Cardiac muscle cell (in vitro differentiated cells and primary cell): ENCODE data around the gene CERS6. TPM values are rescaled to one million over a fixed set of nuclear protein-coding genes. Genes with fewer than 3 reads are reported as not detected.

Experiments
- DNase-seq, 2 donors: peaks; one replicate each; pipeline versions ENCODE4 v3.0.0 to v3.0.0-alpha.2; 2010 to 2017; ENCODE audit warnings: low read depth in 1 of 2, low spot score in 1 of 2
- H3K27ac ChIP-seq: fragments of 200-600 bp; sonication (generic); 2 replicates; pipeline ENCODE4 v1.5.1; 2016
- H3K27me3 ChIP-seq: fragments of 200-600 bp; sonication (generic); 2 replicates; pipeline ENCODE4 v1.6.0; 2016; ENCODE audit warnings: control low read depth
- H3K36me3 ChIP-seq: fragments of 200-600 bp; sonication (generic); 2 replicates; pipeline ENCODE4 v1.5.1; 2016; ENCODE audit warnings: control low read depth
- H3K4me1 ChIP-seq: fragments of 200-600 bp; sonication (generic); 2 replicates; pipeline ENCODE4 v1.8.1; 2017; ENCODE audit warnings: low read depth, mild to moderate bottlenecking, mixed run types
- H3K4me3 ChIP-seq: fragments of 200-600 bp; sonication (generic); 2 replicates; pipeline ENCODE4 v1.5.1; 2016; ENCODE audit warnings: mild to moderate bottlenecking
- H3K9me3 ChIP-seq: fragments of 200-600 bp; sonication (generic); 2 replicates; pipeline ENCODE4 v1.5.1; 2017; ENCODE audit warnings: low read depth, mild to moderate bottlenecking, control low read depth
- polyA plus RNA-seq: library from polyadenylated mRNA; unstranded; fragments of >200 nt; fragmentation: Nextera tagmentation; extraction: Ambion mirVana; gene quantifications from 2 replicates; pipeline ENCODE4 v1.2.1, GENCODE V29; 2016
- total RNA-seq: library from RNA; depleted of rRNA; stranded (reverse); fragments of >200 nt; gene quantifications from 2 replicates; pipeline ENCODE4 v1.2.3, GENCODE V29; 2016
- TF ChIP-seq, protein P1 (sequence below): IDR thresholded peaks from 2 replicates; pipeline ENCODE4 v1.5.1; 2012; ENCODE audit warnings: low read depth, mild to moderate bottlenecking, low read length

The CERS6 gene
- total and polyA plus RNA-seq, 2 experiments from 2014 or later, result 17.1 to 26.6 TPM

DNA sequence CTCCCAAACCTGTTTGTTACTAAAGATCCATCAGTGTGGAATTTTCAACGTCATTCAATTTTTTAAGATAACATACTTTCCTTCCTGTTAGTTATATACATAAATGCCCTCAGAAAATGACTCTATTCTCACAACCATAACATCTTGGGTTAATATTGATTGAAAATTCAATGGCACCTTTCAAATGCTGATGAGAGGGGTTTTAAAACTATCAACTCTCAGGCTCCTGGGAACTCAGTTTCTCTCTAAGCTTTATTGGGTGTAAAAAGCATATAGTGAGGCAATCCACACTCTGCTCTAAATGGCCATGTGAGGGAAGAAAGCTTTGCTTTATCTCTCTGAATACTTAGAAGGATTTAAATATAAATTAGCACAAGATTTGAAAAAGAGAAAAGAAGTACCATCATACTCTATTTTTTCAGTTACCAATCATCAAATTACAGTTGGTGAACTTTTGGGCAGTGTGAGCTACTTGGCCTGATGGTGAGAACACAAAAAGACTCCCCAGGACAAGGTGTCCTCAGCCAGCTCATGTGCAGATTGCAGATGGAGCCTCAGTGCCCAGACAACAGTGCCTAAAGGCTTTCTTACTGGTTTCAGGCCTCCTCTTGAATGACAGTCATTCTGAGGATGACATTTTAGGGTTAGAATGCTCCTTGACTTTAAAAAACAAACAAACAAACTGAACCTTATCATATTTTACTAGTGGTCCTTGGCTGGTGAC lies 24.6 kb upstream of the CERS6 start:
- TF ChIP-seq, protein P1, sequence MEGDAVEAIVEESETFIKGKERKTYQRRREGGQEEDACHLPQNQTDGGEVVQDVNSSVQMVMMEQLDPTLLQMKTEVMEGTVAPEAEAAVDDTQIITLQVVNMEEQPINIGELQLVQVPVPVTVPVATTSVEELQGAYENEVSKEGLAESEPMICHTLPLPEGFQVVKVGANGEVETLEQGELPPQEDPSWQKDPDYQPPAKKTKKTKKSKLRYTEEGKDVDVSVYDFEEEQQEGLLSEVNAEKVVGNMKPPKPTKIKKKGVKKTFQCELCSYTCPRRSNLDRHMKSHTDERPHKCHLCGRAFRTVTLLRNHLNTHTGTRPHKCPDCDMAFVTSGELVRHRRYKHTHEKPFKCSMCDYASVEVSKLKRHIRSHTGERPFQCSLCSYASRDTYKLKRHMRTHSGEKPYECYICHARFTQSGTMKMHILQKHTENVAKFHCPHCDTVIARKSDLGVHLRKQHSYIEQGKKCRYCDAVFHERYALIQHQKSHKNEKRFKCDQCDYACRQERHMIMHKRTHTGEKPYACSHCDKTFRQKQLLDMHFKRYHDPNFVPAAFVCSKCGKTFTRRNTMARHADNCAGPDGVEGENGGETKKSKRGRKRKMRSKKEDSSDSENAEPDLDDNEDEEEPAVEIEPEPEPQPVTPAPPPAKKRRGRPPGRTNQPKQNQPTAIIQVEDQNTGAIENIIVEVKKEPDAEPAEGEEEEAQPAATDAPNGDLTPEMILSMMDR, result no peak
- no peak overlapping the region for H3K4me3 ChIP-seq
- no peaks in the 10 kb centered on the region for H3K27me3 ChIP-seq

DNA sequence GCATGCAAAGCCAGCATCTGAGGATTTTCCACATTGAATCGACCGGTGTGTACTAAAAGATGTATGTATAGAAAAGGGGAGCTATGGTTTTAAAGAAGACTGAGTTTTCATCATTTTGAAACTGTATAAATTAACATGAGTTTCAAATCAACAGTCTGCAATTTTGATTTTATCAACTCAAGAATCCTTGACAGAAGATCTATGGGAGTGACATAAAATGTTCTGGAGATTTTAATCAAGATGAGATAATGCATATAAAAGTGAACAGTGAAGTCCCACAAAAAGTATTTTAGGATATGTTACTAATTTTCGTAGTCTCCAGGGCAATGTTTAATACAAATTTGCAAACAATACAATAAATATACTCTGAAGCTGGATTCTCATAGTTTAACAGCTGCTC lies 24.0 kb upstream of the CERS6 start:
- TF ChIP-seq, protein P1, result no peak
- Histone ChIP-seq H3K9me3 (no peaks in the 10 kb centered on the region), H3K4me1 (peaks cover 6% of the 10 kb centered on the region), H3K27me3 (no peaks in the 10 kb centered on the region), H3K27ac (no peak overlapping the region), H3K36me3 (no peaks in the 10 kb centered on the region), H3K4me3 (no peak overlapping the region)
- DNase-seq, result no peak

More for the DNA sequence above, 24.6 kb upstream of the CERS6 start:
- Histone ChIP-seq H3K9me3 (no peaks in the 10 kb centered on the region), H3K4me1 (peaks cover 6% of the 10 kb centered on the region), H3K36me3 (no peaks in the 10 kb centered on the region), H3K27ac (no peak overlapping the region)
- no peak for DNase-seq

DNA sequence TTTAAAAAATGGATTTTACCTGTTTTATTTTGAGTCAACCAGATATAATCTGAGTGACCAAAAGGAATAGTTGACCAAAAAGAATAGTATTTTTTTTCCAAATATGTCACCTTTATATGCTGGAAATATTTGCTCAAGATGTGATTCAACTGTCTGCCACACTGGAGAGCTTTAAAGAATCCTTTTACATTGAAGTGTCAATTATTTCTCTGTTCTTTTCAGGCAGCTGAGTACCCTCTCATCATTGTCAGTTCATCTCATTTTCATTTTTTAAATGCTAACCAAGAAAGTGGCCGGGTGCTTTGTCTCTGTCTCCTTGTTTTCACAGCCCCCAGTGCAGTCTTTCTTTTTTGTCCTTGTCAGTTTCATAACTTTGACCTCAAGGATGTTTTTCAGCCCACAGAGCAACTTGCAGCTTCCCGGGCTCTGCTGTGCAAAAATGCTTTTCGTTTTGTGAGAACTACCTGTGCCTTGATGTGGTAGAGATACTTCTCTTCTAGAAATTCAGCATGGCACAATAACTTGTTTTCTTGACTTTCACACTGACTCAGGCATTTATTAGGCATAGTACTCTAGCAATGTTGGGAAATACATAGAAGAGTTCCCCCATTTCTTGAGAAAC lies 23.4 kb upstream of the CERS6 start:
- Histone ChIP-seq H3K27me3 (no peaks in the 10 kb centered on the region), H3K9me3 (no peaks in the 10 kb centered on the region), H3K4me3 (no peak overlapping the region), H3K36me3 (no peaks in the 10 kb centered on the region), H3K4me1 (peaks cover 6% of the 10 kb centered on the region), H3K27ac (no peak overlapping the region)
- TF ChIP-seq, protein P1, result no peak
- no peak for DNase-seq

DNA sequence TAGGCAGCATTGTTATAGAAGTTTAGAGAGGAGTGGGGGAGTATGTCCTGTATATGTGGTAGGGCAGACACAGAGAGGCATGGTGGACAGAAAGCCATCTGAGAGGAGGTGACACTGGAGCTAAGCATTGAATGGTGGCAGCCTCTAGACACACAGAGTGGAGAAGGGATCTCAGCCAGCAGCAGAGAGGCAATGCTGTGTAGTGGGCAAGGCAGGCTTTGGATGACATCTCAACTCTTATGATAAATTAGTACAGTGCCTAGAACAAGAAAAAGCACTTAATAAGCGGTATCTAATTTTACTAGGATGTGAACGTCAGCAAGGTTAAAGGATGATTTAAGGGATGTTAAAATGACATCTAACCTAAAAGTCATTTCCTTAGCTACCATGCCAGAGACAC lies 22.5 kb upstream of the CERS6 start:
- Histone ChIP-seq H3K9me3 (no peaks in the 10 kb centered on the region), H3K4me1 (peaks cover 6% of the 10 kb centered on the region), H3K36me3 (no peaks in the 10 kb centered on the region), H3K27me3 (no peaks in the 10 kb centered on the region), H3K4me3 (no peak overlapping the region), H3K27ac (no peak overlapping the region)
- TF ChIP-seq, protein P1, result no peak
- no peak for DNase-seq

DNA sequence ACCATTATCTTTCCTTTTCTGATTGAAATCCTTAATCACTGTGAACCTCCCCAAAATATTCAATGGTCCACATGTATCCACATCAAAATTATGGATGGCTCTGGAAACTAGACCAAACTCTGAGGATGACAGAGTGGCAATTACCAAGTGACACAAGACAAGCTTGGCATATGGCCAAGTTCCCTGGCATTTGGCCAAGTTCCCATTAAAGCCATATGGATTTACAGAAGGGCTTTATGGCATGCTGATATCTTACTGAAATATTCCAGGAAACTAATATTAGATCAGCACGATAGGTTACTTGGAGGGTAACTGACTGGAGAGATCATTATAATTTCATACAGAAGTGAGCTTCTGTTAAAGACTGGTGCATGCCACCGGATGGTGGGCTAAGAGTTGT lies 21.9 kb upstream of the CERS6 start:
- peaks cover 6% of the 10 kb centered on the region for H3K4me1 ChIP-seq
- H3K4me3 ChIP-seq, result no peak overlapping the region
- H3K27me3 ChIP-seq, result no peaks in the 10 kb centered on the region
- H3K9me3 ChIP-seq, result no peaks in the 10 kb centered on the region
- DNase-seq, result peak in 1 of 2 donors; percentile 57
- TF ChIP-seq, protein P1, result no peak
- H3K27ac ChIP-seq, result no peak overlapping the region
- no peaks in the 10 kb centered on the region for H3K36me3 ChIP-seq
